Stimulated activated CD8-positive, alpha-beta memory T cell treated with anti-CD3 and anti-CD28 coated beads, Interleukin-7, amount 100 ng/mL, for 1 hour (primary cell): Measurements from ENCODE around the gene NFATC3.
A peak's percentile ranks its signal among the peaks of the same experiment; 100 is the strongest.

Experiments used
- DNase-seq, 2 donors: peaks; one replicate each; pipeline ENCODE4 v3.0.0-alpha.2; 2020; ENCODE audit warnings: low read depth in 2 of 2

Gene NFATC3

GRCh38 chr16:68072038-68072695 is 13.0 kb upstream of the NFATC3 start:
- no peak for DNase-seq

- DNase-seq, result no peak
Observed at GRCh38 chr16:68073902-68074760, 11.0 kb upstream of the NFATC3 start.

GRCh38 chr16:68074850-68075555 is 10.2 kb upstream of the NFATC3 start:
- DNase-seq, result peak; percentile 39 to 46

- DNase-seq, result no peak
Observed at GRCh38 chr16:68075980-68076379, 9.2 kb upstream of the NFATC3 start.

GRCh38 chr16:68076560-68076959 is 8.6 kb upstream of the NFATC3 start:
- no peak for DNase-seq

GRCh38 chr16:68077866-68078700 is 7.1 kb upstream of the NFATC3 start:
- DNase-seq, result no peak

- no peak for DNase-seq
Observed at GRCh38 chr16:68078701-68079375, 6.3 kb upstream of the NFATC3 start.

- DNase-seq, result no peak
Observed at GRCh38 chr16:68079376-68079625, 5.9 kb upstream of the NFATC3 start.

- DNase-seq, result peak; percentile 48 to 50
Observed at GRCh38 chr16:68079626-68080344, 5.4 kb upstream of the NFATC3 start.

GRCh38 chr16:68081861-68082628 is 3.1 kb upstream of the NFATC3 start:
- DNase-seq, result no peak

- no peak for DNase-seq
Observed at GRCh38 chr16:68082629-68083238, 2.4 kb upstream of the NFATC3 start.

GRCh38 chr16:68083239-68083781 is 1.9 kb upstream of the NFATC3 start:
- DNase-seq, result no peak

- DNase-seq, result no peak
Observed at GRCh38 chr16:68083861-68084503, 1.2 kb upstream of the NFATC3 start.

GRCh38 chr16:68084504-68085258 is 489 bp upstream of the NFATC3 start:
- peak; percentile 68 for DNase-seq

GRCh38 chr16:68086336-68086841 is 1.2 kb downstream of the NFATC3 start:
- DNase-seq, result no peak

- DNase-seq, result no peak
Observed at GRCh38 chr16:68086860-68087268, 1.7 kb downstream of the NFATC3 start.

- DNase-seq, result no peak
Observed at GRCh38 chr16:68087688-68088087, 2.5 kb downstream of the NFATC3 start.
